Right lobe of liver (tissue), 4 donors: ENCODE data around the gene ADNP2.

Experiments
- CTCF ChIP-seq, 4 donors: fragments of 200-600 bp in 3 of 4; fragments of 450-650 bp in 1 of 4; IDR thresholded peaks; one replicate each; pipeline versions ENCODE4 v1.5.1 to v1.8.0; 2016 to 2022; ENCODE audit warnings: antibody characterized with exemption in 4 of 4, mild to moderate bottlenecking in 2 of 4
- POLR2A ChIP-seq: fragments of 450-650 bp; IDR thresholded peaks from one replicate; pipeline ENCODE4 v1.6.1; 2017; ENCODE audit warnings: antibody characterized with exemption, mild to moderate bottlenecking
- donor health status: DM: no; HTN: no; CAD: no.
- donor health status: DM: no; HTN: no; CAD: no.
- donor health status: DM: no; HTN: yes; CAD: no.

GRCh38 chr18:80157708-80158343 is 48.8 kb downstream of the ADNP2 start:
- TF ChIP-seq CTCF (IDR thresholded peaks at IDR 0.05) (peak; percentile 84 to 98 (median 97)), POLR2A (no peak)
